Trophoblast cell (in vitro differentiated cells and primary cell): ENCODE measurements around the gene PLA2G7.

Source experiments
- DNase-seq, 2 donors: peaks; one replicate each; pipeline ENCODE4 v3.0.0-alpha.2; 2016
- H2AFZ ChIP-seq: 2 replicates; pipeline ENCODE4 v1.6.1; 2013; ENCODE audit warnings: low read length, moderate library complexity, mild to moderate bottlenecking; ENCODE audit not compliant: insufficient read depth, poor library complexity
- H2AK5ac ChIP-seq: 2 replicates; pipeline ENCODE4 v1.6.1; 2013; ENCODE audit warnings: mild to moderate bottlenecking, low read length
- H2BK120ac ChIP-seq: 2 replicates; pipeline ENCODE4 v1.6.1; 2013; ENCODE audit warnings: low read length, mild to moderate bottlenecking, moderate library complexity; ENCODE audit not compliant: insufficient read depth, poor library complexity
- H2BK12ac ChIP-seq: 2 replicates; pipeline ENCODE4 v1.6.1; 2013; ENCODE audit warnings: mild to moderate bottlenecking, low read length, moderate library complexity
- H2BK5ac ChIP-seq: 2 replicates; pipeline ENCODE4 v1.6.1; 2013; ENCODE audit warnings: low read length, low read depth, moderate library complexity, mild to moderate bottlenecking; ENCODE audit not compliant: poor library complexity
- H3K14ac ChIP-seq: 2 replicates; pipeline ENCODE4 v1.6.1; 2013; ENCODE audit warnings: mild to moderate bottlenecking, low read length
- H3K18ac ChIP-seq: 2 replicates; pipeline ENCODE4 v1.6.1; 2013; ENCODE audit warnings: mild to moderate bottlenecking, low read length
- H3K23ac ChIP-seq: 2 replicates; pipeline ENCODE4 v1.6.1; 2013; ENCODE audit warnings: low read length
- H3K27ac ChIP-seq: 2 replicates; pipeline ENCODE4 v1.5.1; 2013; ENCODE audit warnings: low read depth, mild to moderate bottlenecking, inconsistent platforms, low read length, moderate library complexity
- H3K27me3 ChIP-seq: 2 replicates; pipeline ENCODE4 v1.6.1; 2013; ENCODE audit warnings: inconsistent platforms, mild to moderate bottlenecking, low read length, moderate library complexity; ENCODE audit not compliant: insufficient read depth
- H3K36me3 ChIP-seq, 2 experiments: 1 replicate in 1 of 2; 2 replicates in 1 of 2; pipeline ENCODE4 v1.6.1; 2013; ENCODE audit warnings: low read length in 2 of 2, mild to moderate bottlenecking in 2 of 2, moderate library complexity in 1 of 2; ENCODE audit not compliant: insufficient read depth in 2 of 2, control insufficient read depth in 1 of 2
- H3K4ac ChIP-seq: 2 replicates; pipeline ENCODE4 v1.6.1; 2013; ENCODE audit warnings: low read depth, mild to moderate bottlenecking, low read length, moderate library complexity
- H3K4me1 ChIP-seq, 2 experiments: 1 replicate in 1 of 2; 2 replicates in 1 of 2; pipeline ENCODE4 v1.6.1; 2013; ENCODE audit warnings: low read length in 2 of 2, mild to moderate bottlenecking in 2 of 2, moderate library complexity in 1 of 2; ENCODE audit not compliant: insufficient read depth in 2 of 2, control insufficient read depth in 1 of 2
- H3K4me2 ChIP-seq: 2 replicates; pipeline ENCODE4 v1.6.1; 2013; ENCODE audit warnings: inconsistent platforms, mild to moderate bottlenecking, low read length, moderate library complexity
- H3K4me3 ChIP-seq: 2 replicates; pipeline ENCODE4 v1.5.1; 2013; ENCODE audit warnings: mild to moderate bottlenecking, low read depth, low read length, inconsistent platforms
- H3K79me1 ChIP-seq: one replicate; pipeline ENCODE4 v1.6.1; 2013; ENCODE audit warnings: low read length
- H3K79me2 ChIP-seq: 2 replicates; pipeline ENCODE4 v1.6.1; 2013; ENCODE audit warnings: low read length, mild to moderate bottlenecking; ENCODE audit not compliant: control insufficient read depth, insufficient read depth, poor library complexity
- H3K9ac ChIP-seq: 2 replicates; pipeline ENCODE4 v1.6.1; 2013; ENCODE audit warnings: mild to moderate bottlenecking, low read length
- H3K9me3 ChIP-seq: 2 replicates; pipeline ENCODE4 v1.6.1; 2013; ENCODE audit warnings: low read depth, mild to moderate bottlenecking, control low read depth, inconsistent platforms, low read length; ENCODE audit not compliant: insufficient read depth
- H4K12ac ChIP-seq: 2 replicates; pipeline ENCODE4 v1.6.1; 2013; ENCODE audit warnings: low read depth, mild to moderate bottlenecking, low read length, moderate library complexity
- H4K8ac ChIP-seq: 2 replicates; pipeline ENCODE4 v1.6.1; 2013; ENCODE audit warnings: low read depth, mild to moderate bottlenecking, low read length, moderate library complexity
- H4K91ac ChIP-seq: one replicate; pipeline ENCODE4 v1.6.1; 2013; ENCODE audit warnings: low read depth, mild to moderate bottlenecking, low read length, moderate library complexity
- WGBS: extraction: QIAGEN DNeasy Blood & Tissue Kit; methylation state at CpG from one replicate; pipeline ENCODE4 v1.1.7; 2013; ENCODE audit warnings: missing lambda C conversion rate; ENCODE audit not compliant: insufficient read length, insufficient coverage; ENCODE audit errors: extremely low coverage; 5-methylcytosine and 5-hydroxymethylcytosine counted together

The PLA2G7 gene

GRCh38 chr6:46741910-46742309 is 6.7 kb upstream of the PLA2G7 start:
- H2AFZ ChIP-seq: no peak overlapping the region
- no peak overlapping the region for H2BK5ac ChIP-seq
- H3K9me3 ChIP-seq: no peaks in the 10 kb centered on the region
- H2BK12ac ChIP-seq: no peak overlapping the region
- no peak overlapping the region for H4K12ac ChIP-seq
- H3K4me3 ChIP-seq: no peak overlapping the region
- H4K8ac ChIP-seq: no peak overlapping the region
- no peaks in the 10 kb centered on the region for H3K79me1 ChIP-seq
- no peak for DNase-seq
- no peaks in the 10 kb centered on the region for H3K36me3 ChIP-seq
- H3K14ac ChIP-seq: no peak overlapping the region
- H3K79me2 ChIP-seq: no peaks in the 10 kb centered on the region
- WGBS: no CpG with 5 or more reads among the region's 4 CpGs
- no peak overlapping the region for H2AK5ac ChIP-seq
- no peak overlapping the region for H2BK120ac ChIP-seq
- H3K4ac ChIP-seq: no peak overlapping the region
- H3K9ac ChIP-seq: no peak overlapping the region
- H3K18ac ChIP-seq: no peak overlapping the region
- no peaks in the 10 kb centered on the region for H3K27me3 ChIP-seq
- H3K4me1 ChIP-seq: no peaks in the 10 kb centered on the region
- no peak overlapping the region for H3K4me2 ChIP-seq
- H3K23ac ChIP-seq: no peak overlapping the region
- H3K27ac ChIP-seq: no peak overlapping the region
- H4K91ac ChIP-seq: no peak overlapping the region

DNA sequence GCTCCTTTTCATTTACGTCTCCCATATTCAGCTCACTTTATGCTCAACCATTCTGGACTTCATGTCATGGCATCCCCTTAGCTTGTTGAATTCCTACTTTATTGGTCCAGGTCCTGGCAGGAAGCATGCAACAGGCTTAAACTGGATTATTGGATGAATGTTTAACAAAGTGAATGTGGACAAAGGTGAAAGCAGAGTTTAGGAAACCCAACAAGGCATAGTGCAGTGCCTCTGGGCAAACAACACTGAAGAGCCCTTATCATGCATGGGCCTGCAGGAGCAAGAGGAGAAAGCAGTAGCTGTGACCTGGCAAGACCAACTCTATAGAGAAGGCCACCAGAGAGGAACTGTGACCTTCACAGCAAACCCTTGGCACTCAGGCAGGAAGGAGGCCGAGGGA is 6.3 kb upstream of the PLA2G7 start:
- Histone ChIP-seq H3K23ac (no peak overlapping the region), H3K79me2 (no peaks in the 10 kb centered on the region), H3K27me3 (no peaks in the 10 kb centered on the region), H2AK5ac (no peak overlapping the region), H4K91ac (no peak overlapping the region), H3K4me1 (no peaks in the 10 kb centered on the region), H3K18ac (no peak overlapping the region), H3K9me3 (no peaks in the 10 kb centered on the region), H2BK120ac (no peak overlapping the region), H3K27ac (no peak overlapping the region), H4K8ac (no peak overlapping the region), H3K14ac (no peak overlapping the region), H3K36me3 (no peaks in the 10 kb centered on the region), H4K12ac (no peak overlapping the region), H3K4ac (no peak overlapping the region), H3K4me2 (no peak overlapping the region), H3K79me1 (no peaks in the 10 kb centered on the region), H2BK5ac (no peak overlapping the region), H2BK12ac (no peak overlapping the region), H3K9ac (no peak overlapping the region), H2AFZ (no peak overlapping the region), H3K4me3 (no peak overlapping the region)
- no CpG with 5 or more reads among the region's 2 CpGs for WGBS
- no peak for DNase-seq

DNA sequence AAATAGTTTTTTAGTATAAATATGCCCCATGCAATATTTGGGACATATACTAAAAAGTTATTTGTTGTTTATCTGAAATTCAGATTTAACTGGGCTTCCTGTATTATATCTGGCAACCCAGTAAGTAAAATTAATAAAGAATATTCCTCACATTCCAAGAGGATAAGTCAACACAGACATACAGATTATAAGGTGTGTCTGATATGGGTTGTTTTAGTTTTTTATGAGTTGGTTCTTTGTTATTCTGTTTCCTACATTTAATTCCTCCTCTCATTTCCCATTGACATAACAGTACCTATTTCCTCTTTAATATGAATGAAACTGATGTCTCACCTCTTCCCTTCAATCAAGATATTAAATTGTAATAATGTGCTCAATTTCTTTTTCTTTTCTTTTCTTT is 1.7 kb upstream of the PLA2G7 start:
- H4K8ac ChIP-seq: no peak overlapping the region
- no peak overlapping the region for H3K9ac ChIP-seq
- no peak overlapping the region for H2BK12ac ChIP-seq
- H3K36me3 ChIP-seq: no peaks in the 10 kb centered on the region
- H3K18ac ChIP-seq: no peak overlapping the region
- no peaks in the 10 kb centered on the region for H3K9me3 ChIP-seq
- H3K27ac ChIP-seq: no peak overlapping the region
- no peaks in the 10 kb centered on the region for H3K79me1 ChIP-seq
- peaks cover 5% of the 10 kb centered on the region for H3K27me3 ChIP-seq
- no peaks in the 10 kb centered on the region for H3K79me2 ChIP-seq
- H2AFZ ChIP-seq: no peak overlapping the region
- no peak overlapping the region for H2BK120ac ChIP-seq
- H3K4me2 ChIP-seq: no peak overlapping the region
- no peak overlapping the region for H3K14ac ChIP-seq
- H4K12ac ChIP-seq: no peak overlapping the region
- no peak overlapping the region for H2AK5ac ChIP-seq
- H3K4me3 ChIP-seq: no peak overlapping the region
- DNase-seq: peak in 1 of 2 donors; percentile 12
- H4K91ac ChIP-seq: no peak overlapping the region
- no peak overlapping the region for H3K23ac ChIP-seq
- no peak overlapping the region for H3K4ac ChIP-seq
- H3K4me1 ChIP-seq: peaks cover 3 to 10% of the 10 kb centered on the region in 2 experiments
- no peak overlapping the region for H2BK5ac ChIP-seq

GRCh38 chr6:46735720-46736031 is 501 bp upstream of the PLA2G7 start:
- DNase-seq: no peak
- Histone ChIP-seq H4K8ac (no peak overlapping the region), H3K4me2 (peak overlapping the region; percentile 97), H3K14ac (no peak overlapping the region), H2BK12ac (no peak overlapping the region), H3K79me2 (no peaks in the 10 kb centered on the region), H3K27ac (no peak overlapping the region), H3K36me3 (no peaks in the 10 kb centered on the region), H3K4me1 (peaks cover 3 to 10% of the 10 kb centered on the region in 2 experiments), H3K79me1 (no peaks in the 10 kb centered on the region), H2BK5ac (no peak overlapping the region), H3K18ac (no peak overlapping the region), H2BK120ac (no peak overlapping the region), H3K27me3 (peaks cover 5% of the 10 kb centered on the region), H3K9me3 (no peaks in the 10 kb centered on the region), H4K12ac (no peak overlapping the region), H3K4me3 (no peak overlapping the region), H2AFZ (no peak overlapping the region), H2AK5ac (no peak overlapping the region), H3K4ac (no peak overlapping the region), H3K9ac (no peak overlapping the region), H4K91ac (no peak overlapping the region), H3K23ac (no peak overlapping the region)
- no CpG with 5 or more reads among the region's 8 CpGs for WGBS
